DND-41 (cell line): Measurements from ENCODE around the gene NKX6-1.

ENCODE experiments used
- CTCF ChIP-seq: IDR thresholded peaks from 2 replicates; pipeline ENCODE4 v1.5.1; 2012; ENCODE audit warnings: borderline replicate concordance, low read length, moderate library complexity, mild to moderate bottlenecking; ENCODE audit not compliant: poor library complexity, severe bottlenecking; ENCODE audit errors: extremely low read depth
- EZH2 ChIP-seq: IDR thresholded peaks from 3 replicates; pipeline ENCODE4 v1.6.1; 2012; ENCODE audit warnings: borderline replicate concordance, low read depth, mild to moderate bottlenecking, moderate library complexity, low read length, inconsistent platforms; ENCODE audit not compliant: severe bottlenecking

- TF ChIP-seq EZH2 (no peak), CTCF (no peak)
These were observed 56.3 kb downstream of the NKX6-1 start for GRCh38 chr4:84442778-84443177.
